GM12878 (cell line): ENCODE measurements around the gene SNX7. TPM values are rescaled to one million over a fixed set of nuclear protein-coding genes. Genes with fewer than 3 reads are reported as not detected.

ENCODE experiments used
- ATAC-seq: fragments of 200-7000 bp; cut with Tn5 transposase; 3 replicates; pipeline ENCODE4 v1.9.1; 2020; ENCODE audit warnings: mild to moderate bottlenecking, moderate library complexity
- BruUV-seq: library from RNA; stranded (reverse); fragments of 400-500 nt; replicated peaks from 2 replicates; lab custom pipeline; 2021; lab: Mats Ljungman, UMichigan
- CTCF ChIA-PET: fragments of 300-600 bp; sonication (Branson Sonifier 250); formaldehyde crosslinking; extraction: SDS; loops from one replicate; lab custom pipeline; 2021; ENCODE audit warnings: inconsistent platforms; lab: Yijun Ruan, JAX
- POLR2A ChIA-PET: fragments of 350-600 bp; formaldehyde crosslinking; extraction: SDS; loops from one replicate; lab custom pipeline; 2021; ENCODE audit warnings: inconsistent platforms; lab: Charles Lee
- RAD21 ChIA-PET: fragments of 300-600 bp; sonication (Branson Sonifier 250); formaldehyde crosslinking; loops from one replicate; lab custom pipeline; 2023; ENCODE audit warnings: antibody characterized with exemption; ENCODE audit not compliant: unreplicated experiment; lab: Charles Lee
- SMC1A ChIA-PET: fragments of 300-600 bp; sonication (Branson Sonifier 250); formaldehyde crosslinking; loops from one replicate; lab custom pipeline; 2023; ENCODE audit not compliant: unreplicated experiment, uncharacterized antibody; lab: Charles Lee
- DNase-seq: peaks from one replicate; pipeline ENCODE4 v3.0.0-alpha.2; 2011; ENCODE audit warnings: low read depth, low spot score
- FAIRE-seq: peaks from 3 replicates; lab custom pipeline; 2011; peaks lifted over from hg19 to GRCh38; lab: Jason Lieb, UNC
- H2AFZ ChIP-seq: 2 replicates; pipeline ENCODE4 v1.6.0; 2011; ENCODE audit warnings: low read depth, low read length, control low read depth; ENCODE audit not compliant: control insufficient read depth
- H3K27ac ChIP-seq: 2 replicates; pipeline ENCODE4 v1.5.1; 2011; ENCODE audit warnings: control low read depth; ENCODE audit not compliant: control insufficient read depth, insufficient read depth
- H3K27me3 ChIP-seq, 2 experiments: replicated peaks in 1 of 2; 2 replicates each; pipeline versions ENCODE4 v1.6.0 to v1.6.1; 2011; ENCODE audit warnings: low read length in 1 of 2; ENCODE audit not compliant: control insufficient read depth in 2 of 2, insufficient read depth in 2 of 2
- H3K36me3 ChIP-seq, 2 experiments: 2 replicates each; pipeline ENCODE4 v1.5.1; 2011; ENCODE audit warnings: low read length in 1 of 2; ENCODE audit not compliant: control insufficient read depth in 2 of 2, insufficient read depth in 2 of 2
- H3K4me1 ChIP-seq: 2 replicates; pipeline ENCODE4 v1.6.1; 2011; ENCODE audit warnings: mild to moderate bottlenecking, low read length, moderate library complexity, mixed read lengths; ENCODE audit not compliant: control insufficient read depth, insufficient read depth
- H3K4me2 ChIP-seq: 2 replicates; pipeline ENCODE4 v1.6.0; 2011; ENCODE audit warnings: control low read depth; ENCODE audit not compliant: control insufficient read depth, insufficient read depth
- H3K4me3 ChIP-seq: fragments of 200-600 bp; sonication (generic); 2 replicates; pipeline ENCODE4 v1.5.1; 2016
- H3K79me2 ChIP-seq: 2 replicates; pipeline ENCODE4 v1.6.0; 2011; ENCODE audit warnings: low read length; ENCODE audit not compliant: control insufficient read depth, insufficient read depth
- H3K9ac ChIP-seq: 2 replicates; pipeline ENCODE4 v1.8.0; 2011; ENCODE audit warnings: low read length, control low read depth, mixed read lengths; ENCODE audit not compliant: control insufficient read depth, insufficient read depth
- H3K9me3 ChIP-seq: replicated peaks from 3 replicates; pipeline ENCODE4 v1.5.1; 2011; ENCODE audit warnings: mild to moderate bottlenecking, low read length; ENCODE audit not compliant: control insufficient read depth, insufficient read depth
- H4K20me1 ChIP-seq: 2 replicates; pipeline ENCODE4 v1.6.0; 2011; ENCODE audit not compliant: control insufficient read depth, insufficient read depth
- ESRRA ChIP-seq: IDR thresholded peaks from 2 replicates; pipeline ENCODE4 v1.6.1; 2012; ENCODE audit warnings: mild to moderate bottlenecking, low read length, improper control_type of control experiment
- HDAC2 ChIP-seq: fragments of 200-600 bp; sonication (generic); IDR thresholded peaks from 2 replicates; pipeline ENCODE4 v1.6.1; 2017
- HDAC6 ChIP-seq: fragments of 200-600 bp; sonication (generic); IDR thresholded peaks from one replicate; pipeline ENCODE4 v1.8.0; 2017; ENCODE audit warnings: antibody characterized with exemption; ENCODE audit not compliant: unreplicated experiment
- MEF2A ChIP-seq: IDR thresholded peaks from 2 replicates; pipeline ENCODE4 v1.6.1; 2011; ENCODE audit warnings: low read depth, mild to moderate bottlenecking, low read length, moderate library complexity; ENCODE audit not compliant: insufficient read depth
- MTA3 ChIP-seq: IDR thresholded peaks from 2 replicates; pipeline ENCODE4 v1.6.1; 2012; ENCODE audit warnings: low read length, inconsistent platforms, borderline replicate concordance
- MYC ChIP-seq: IDR thresholded peaks from 2 replicates; pipeline ENCODE4 v1.6.1; 2011; ENCODE audit warnings: mild to moderate bottlenecking, low read length, moderate library complexity, inconsistent platforms; ENCODE audit not compliant: insufficient read depth, insufficient replicate concordance, insufficient read length, severe bottlenecking
- POLR2A ChIP-seq: IDR thresholded peaks from 2 replicates; pipeline ENCODE4 v1.6.1; 2011; ENCODE audit warnings: low read depth, mild to moderate bottlenecking, low read length
- PRDM15 ChIP-seq: fragments of 450-650 bp; formaldehyde crosslinking; IDR thresholded peaks from 2 replicates; pipeline ENCODE4 v1.4.0; 2020; ENCODE audit warnings: mild to moderate bottlenecking, moderate library complexity
- RCOR1 ChIP-seq: conservative IDR thresholded peaks from 2 replicates; pipeline ENCODE4 v1.6.1; 2012; ENCODE audit warnings: low read depth, low read length, improper control_type of control experiment
- SMAD5 ChIP-seq: IDR thresholded peaks from 2 replicates; pipeline ENCODE4 v1.6.1; 2016; ENCODE audit warnings: antibody characterized with exemption, low read depth
- SREBF2 ChIP-seq: IDR thresholded peaks from 2 replicates; pipeline ENCODE4 v1.6.1; 2012; ENCODE audit warnings: mild to moderate bottlenecking, low read length
- SRF ChIP-seq, 2 experiments: IDR thresholded peaks; 2 replicates each; pipeline ENCODE4 v1.6.1; 2011; ENCODE audit warnings: low read depth in 2 of 2, low read length in 2 of 2, mild to moderate bottlenecking in 1 of 2, moderate library complexity in 1 of 2
- USF1 ChIP-seq: IDR thresholded peaks from 2 replicates; pipeline ENCODE4 v1.6.1; 2011; ENCODE audit warnings: borderline replicate concordance, low read depth, mild to moderate bottlenecking, moderate library complexity, mixed read lengths, low read length; ENCODE audit not compliant: insufficient read depth; ENCODE audit errors: extremely low read length
- WGBS: methylation state at CpG from one replicate; pipeline ENCODE4 v1.1.6; 2016; ENCODE audit warnings: low lambda C conversion rate; ENCODE audit not compliant: insufficient replicate concordance, insufficient coverage; ENCODE audit errors: missing lambda C conversion rate; 5-methylcytosine and 5-hydroxymethylcytosine counted together
- in situ Hi-C: fragments of 300-500 bp; cut with MboI; formaldehyde crosslinking; loops from 9 replicates; pipeline ENCODE4 v1.14.3; 2018; ENCODE audit warnings: mixed read lengths
- intact Hi-C: fragments of 100-400 bp; cut with micrococcal nuclease; formaldehyde crosslinking; loops from one replicate; pipeline ENCODE4 v1.14.2; 2022; ENCODE audit not compliant: unreplicated experiment
- polyA plus RNA-seq, 11 experiments: library from polyadenylated mRNA; depleted of rRNA in 4 of 11; unstranded in 6 of 11; stranded (reverse) in 5 of 11; fragments of >200 nt; fragmentation: Nextera tagmentation in 4 of 11; fragmentation: Illumina TruSeq in 1 of 11; extraction: Ambion mirVana in 4 of 11; extraction: Trizol in 1 of 11; gene quantifications; 1 replicate in 1 of 11; 2 replicates in 10 of 11; pipeline versions ENCODE4 v1.2.1 to v1.2.3, GENCODE V29; 2011 to 2016; ENCODE audit warnings: inconsistent platforms in 2 of 11, missing spikeins in 2 of 11, low read depth in 1 of 11
- total RNA-seq, 4 experiments: library from RNA; depleted of rRNA in 3 of 4; stranded (reverse); fragments of >200 nt in 3 of 4; fragmentation: Illumina TruSeq in 1 of 4; extraction: Trizol in 1 of 4; gene quantifications; 2 replicates each; pipeline versions ENCODE4 v1.2.1 to v1.2.3, GENCODE V29; 2013 to 2021
- TF ChIP-seq, protein P1 (sequence below): fragments of 450-650 bp; IDR thresholded peaks from 2 replicates; pipeline ENCODE4 v1.6.1; 2014; ENCODE audit warnings: mild to moderate bottlenecking
- TF ChIP-seq, protein P2 (sequence below): fragments of 450-650 bp; conservative IDR thresholded peaks from 2 replicates; pipeline ENCODE4 v1.6.1; 2017; ENCODE audit warnings: mild to moderate bottlenecking, moderate library complexity

Gene SNX7
- total and polyA plus RNA-seq, 10 of the 15 experiments (the other 5 are each of a cell fraction or from before 2014, with no cell fraction given) = 0.23 to 0.82 (median 0.34) TPM

GRCh38 chr1:98669355-98670296, 8.1 kb downstream of the SNX7 start:
- FAIRE-seq (no peak), DNase-seq (no peak), ATAC-seq (no peak)
- Histone ChIP-seq H2AFZ (no peak overlapping the region), H3K4me1 (no peaks in the 10 kb centered on the region), H3K9ac (no peak overlapping the region), H3K79me2 (no peaks in the 10 kb centered on the region), H3K4me2 (no peak overlapping the region), H3K36me3 (no peaks in the 10 kb centered on the region), H3K27me3 (no peaks in the 10 kb centered on the region; a peak in 1 of 4 replicates), H3K4me3 (no peak overlapping the region), H4K20me1 (no peaks in the 10 kb centered on the region), H3K27ac (no peak overlapping the region), H3K9me3 (no peaks in the 10 kb centered on the region)
- intact Hi-C loops = no loop called here
- BruUV-seq = no TSS peak
- ChIA-PET POLR2A (interaction anchor here (1.3 kb wide), 1 partner anchor 16 kb away, joined by 3 read pairs; no protein-coding TSS in a partner anchor), CTCF (interaction anchor here (0.5 to 2.1 kb wide), 3 partner anchors 9 to 78 kb away, joined by 3 to 8 read pairs (median 3); no protein-coding TSS in a partner anchor), SMC1A (interaction anchor here (1.3 to 1.9 kb wide), 2 partner anchors 36 to 80 kb away, joined by 3 to 6 read pairs; no protein-coding TSS in a partner anchor), RAD21 (interaction anchor here (1.1 kb wide), 1 partner anchor 9 kb away, joined by 4 read pairs; no protein-coding TSS in a partner anchor)
- in situ Hi-C loops = no loop called here
- 53% methylated on average over 2 of the region's 2 CpGs for WGBS
- TF ChIP-seq MYC = no peak
- TF ChIP-seq USF1 = no peak
- no peak for TF ChIP-seq MEF2A
- TF ChIP-seq SREBF2 = no peak
- TF ChIP-seq, protein P1, sequence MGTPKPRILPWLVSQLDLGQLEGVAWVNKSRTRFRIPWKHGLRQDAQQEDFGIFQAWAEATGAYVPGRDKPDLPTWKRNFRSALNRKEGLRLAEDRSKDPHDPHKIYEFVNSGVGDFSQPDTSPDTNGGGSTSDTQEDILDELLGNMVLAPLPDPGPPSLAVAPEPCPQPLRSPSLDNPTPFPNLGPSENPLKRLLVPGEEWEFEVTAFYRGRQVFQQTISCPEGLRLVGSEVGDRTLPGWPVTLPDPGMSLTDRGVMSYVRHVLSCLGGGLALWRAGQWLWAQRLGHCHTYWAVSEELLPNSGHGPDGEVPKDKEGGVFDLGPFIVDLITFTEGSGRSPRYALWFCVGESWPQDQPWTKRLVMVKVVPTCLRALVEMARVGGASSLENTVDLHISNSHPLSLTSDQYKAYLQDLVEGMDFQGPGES = no peak
- TF ChIP-seq SMAD5 = no peak
- TF ChIP-seq PRDM15 = no peak
- TF ChIP-seq HDAC6 = no peak
- TF ChIP-seq RCOR1 = no peak
- TF ChIP-seq HDAC2 = no peak
- no peak for TF ChIP-seq SRF (IDR thresholded peaks at IDR 0.05; ENCODE audit: low read depth in 2 of 2, low read length in 2 of 2)
- TF ChIP-seq, protein P2, sequence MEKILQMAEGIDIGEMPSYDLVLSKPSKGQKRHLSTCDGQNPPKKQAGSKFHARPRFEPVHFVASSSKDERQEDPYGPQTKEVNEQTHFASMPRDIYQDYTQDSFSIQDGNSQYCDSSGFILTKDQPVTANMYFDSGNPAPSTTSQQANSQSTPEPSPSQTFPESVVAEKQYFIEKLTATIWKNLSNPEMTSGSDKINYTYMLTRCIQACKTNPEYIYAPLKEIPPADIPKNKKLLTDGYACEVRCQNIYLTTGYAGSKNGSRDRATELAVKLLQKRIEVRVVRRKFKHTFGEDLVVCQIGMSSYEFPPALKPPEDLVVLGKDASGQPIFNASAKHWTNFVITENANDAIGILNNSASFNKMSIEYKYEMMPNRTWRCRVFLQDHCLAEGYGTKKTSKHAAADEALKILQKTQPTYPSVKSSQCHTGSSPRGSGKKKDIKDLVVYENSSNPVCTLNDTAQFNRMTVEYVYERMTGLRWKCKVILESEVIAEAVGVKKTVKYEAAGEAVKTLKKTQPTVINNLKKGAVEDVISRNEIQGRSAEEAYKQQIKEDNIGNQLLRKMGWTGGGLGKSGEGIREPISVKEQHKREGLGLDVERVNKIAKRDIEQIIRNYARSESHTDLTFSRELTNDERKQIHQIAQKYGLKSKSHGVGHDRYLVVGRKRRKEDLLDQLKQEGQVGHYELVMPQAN = no peak
- TF ChIP-seq ESRRA = no peak
- no peak for TF ChIP-seq MTA3
- TF ChIP-seq POLR2A = no peak
